GM12878 (cell line): ENCODE data around the gene CACNA1G. TPM values are rescaled to one million over a fixed set of nuclear protein-coding genes. Genes with fewer than 3 reads are reported as not detected.

ENCODE experiments used
- ATAC-seq: fragments of 200-7000 bp; cut with Tn5 transposase; 3 replicates; pipeline ENCODE4 v1.9.1; 2020; ENCODE audit warnings: mild to moderate bottlenecking, moderate library complexity
- BruUV-seq: library from RNA; stranded (reverse); fragments of 400-500 nt; replicated peaks from 2 replicates; lab custom pipeline; 2021; lab: Mats Ljungman, UMichigan
- CTCF ChIA-PET: fragments of 300-600 bp; sonication (Branson Sonifier 250); formaldehyde crosslinking; extraction: SDS; loops from one replicate; lab custom pipeline; 2021; ENCODE audit warnings: inconsistent platforms; lab: Yijun Ruan, JAX
- POLR2A ChIA-PET: fragments of 350-600 bp; formaldehyde crosslinking; extraction: SDS; loops from one replicate; lab custom pipeline; 2021; ENCODE audit warnings: inconsistent platforms; lab: Charles Lee
- RAD21 ChIA-PET: fragments of 300-600 bp; sonication (Branson Sonifier 250); formaldehyde crosslinking; loops from one replicate; lab custom pipeline; 2023; ENCODE audit warnings: antibody characterized with exemption; ENCODE audit not compliant: unreplicated experiment; lab: Charles Lee
- SMC1A ChIA-PET: fragments of 300-600 bp; sonication (Branson Sonifier 250); formaldehyde crosslinking; loops from one replicate; lab custom pipeline; 2023; ENCODE audit not compliant: unreplicated experiment, uncharacterized antibody; lab: Charles Lee
- DNase-seq: peaks from one replicate; pipeline ENCODE4 v3.0.0-alpha.2; 2011; ENCODE audit warnings: low read depth, low spot score
- FAIRE-seq: peaks from 3 replicates; lab custom pipeline; 2011; peaks lifted over from hg19 to GRCh38; lab: Jason Lieb, UNC
- H2AFZ ChIP-seq: 2 replicates; pipeline ENCODE4 v1.6.0; 2011; ENCODE audit warnings: low read depth, low read length, control low read depth; ENCODE audit not compliant: control insufficient read depth
- H3K27ac ChIP-seq: 2 replicates; pipeline ENCODE4 v1.5.1; 2011; ENCODE audit warnings: control low read depth; ENCODE audit not compliant: control insufficient read depth, insufficient read depth
- H3K27me3 ChIP-seq, 2 experiments: replicated peaks in 1 of 2; 2 replicates each; pipeline versions ENCODE4 v1.6.0 to v1.6.1; 2011; ENCODE audit warnings: low read length in 1 of 2; ENCODE audit not compliant: control insufficient read depth in 2 of 2, insufficient read depth in 2 of 2
- H3K36me3 ChIP-seq, 2 experiments: 2 replicates each; pipeline ENCODE4 v1.5.1; 2011; ENCODE audit warnings: low read length in 1 of 2; ENCODE audit not compliant: control insufficient read depth in 2 of 2, insufficient read depth in 2 of 2
- H3K4me1 ChIP-seq: 2 replicates; pipeline ENCODE4 v1.6.1; 2011; ENCODE audit warnings: mild to moderate bottlenecking, low read length, moderate library complexity, mixed read lengths; ENCODE audit not compliant: control insufficient read depth, insufficient read depth
- H3K4me2 ChIP-seq: 2 replicates; pipeline ENCODE4 v1.6.0; 2011; ENCODE audit warnings: control low read depth; ENCODE audit not compliant: control insufficient read depth, insufficient read depth
- H3K4me3 ChIP-seq: fragments of 200-600 bp; sonication (generic); 2 replicates; pipeline ENCODE4 v1.5.1; 2016
- H3K79me2 ChIP-seq: 2 replicates; pipeline ENCODE4 v1.6.0; 2011; ENCODE audit warnings: low read length; ENCODE audit not compliant: control insufficient read depth, insufficient read depth
- H3K9ac ChIP-seq: 2 replicates; pipeline ENCODE4 v1.8.0; 2011; ENCODE audit warnings: low read length, control low read depth, mixed read lengths; ENCODE audit not compliant: control insufficient read depth, insufficient read depth
- H3K9me3 ChIP-seq: replicated peaks from 3 replicates; pipeline ENCODE4 v1.5.1; 2011; ENCODE audit warnings: mild to moderate bottlenecking, low read length; ENCODE audit not compliant: control insufficient read depth, insufficient read depth
- H4K20me1 ChIP-seq: 2 replicates; pipeline ENCODE4 v1.6.0; 2011; ENCODE audit not compliant: control insufficient read depth, insufficient read depth
- BCLAF1 ChIP-seq: fragments of 450-650 bp; IDR thresholded peaks from 2 replicates; pipeline ENCODE4 v1.6.1; 2017; ENCODE audit warnings: antibody characterized with exemption, mild to moderate bottlenecking, moderate library complexity
- BMI1 ChIP-seq: fragments of 450-650 bp; IDR thresholded peaks from 2 replicates; pipeline ENCODE4 v1.6.1; 2016; ENCODE audit warnings: mild to moderate bottlenecking, moderate library complexity, borderline replicate concordance
- CHD1 ChIP-seq: IDR thresholded peaks from 2 replicates; pipeline ENCODE4 v1.6.1; 2012; ENCODE audit warnings: low read depth, low read length, improper control_type of control experiment
- GATAD2B ChIP-seq: fragments of 450-650 bp; conservative IDR thresholded peaks from 2 replicates; pipeline ENCODE4 v1.6.1; 2017; ENCODE audit warnings: low read depth, mild to moderate bottlenecking, moderate library complexity
- HCFC1 ChIP-seq: fragments of 150-350 bp; IDR thresholded peaks from 2 replicates; pipeline ENCODE4 v1.6.1; 2014; ENCODE audit warnings: low read length
- SREBF2 ChIP-seq: IDR thresholded peaks from 2 replicates; pipeline ENCODE4 v1.6.1; 2012; ENCODE audit warnings: mild to moderate bottlenecking, low read length
- TCF3 ChIP-seq: IDR thresholded peaks from 2 replicates; pipeline ENCODE4 v1.6.1; 2012; ENCODE audit warnings: low read depth, mild to moderate bottlenecking, low read length, borderline replicate concordance; ENCODE audit not compliant: insufficient read depth
- ZBTB40 ChIP-seq: fragments of 450-650 bp; IDR thresholded peaks from 2 replicates; pipeline ENCODE4 v1.6.1; 2016; ENCODE audit warnings: mild to moderate bottlenecking, moderate library complexity, borderline replicate concordance
- ZNF207 ChIP-seq: fragments of 450-650 bp; IDR thresholded peaks from 2 replicates; pipeline ENCODE4 v1.6.1; 2014; ENCODE audit warnings: antibody characterized with exemption, mild to moderate bottlenecking, borderline replicate concordance
- ZNF274 ChIP-seq: IDR thresholded peaks from one replicate; pipeline ENCODE4 v1.8.0; 2011; ENCODE audit not compliant: insufficient read length, insufficient read depth
- WGBS: methylation state at CpG from one replicate; pipeline ENCODE4 v1.1.6; 2016; ENCODE audit warnings: low lambda C conversion rate; ENCODE audit not compliant: insufficient replicate concordance, insufficient coverage; ENCODE audit errors: missing lambda C conversion rate; 5-methylcytosine and 5-hydroxymethylcytosine counted together
- in situ Hi-C: fragments of 300-500 bp; cut with MboI; formaldehyde crosslinking; loops from 9 replicates; pipeline ENCODE4 v1.14.3; 2018; ENCODE audit warnings: mixed read lengths
- intact Hi-C: fragments of 100-400 bp; cut with micrococcal nuclease; formaldehyde crosslinking; loops from one replicate; pipeline ENCODE4 v1.14.2; 2022; ENCODE audit not compliant: unreplicated experiment
- polyA plus RNA-seq, 11 experiments: library from polyadenylated mRNA; depleted of rRNA in 4 of 11; unstranded in 6 of 11; stranded (reverse) in 5 of 11; fragments of >200 nt; fragmentation: Nextera tagmentation in 4 of 11; fragmentation: Illumina TruSeq in 1 of 11; extraction: Ambion mirVana in 4 of 11; extraction: Trizol in 1 of 11; gene quantifications; 1 replicate in 1 of 11; 2 replicates in 10 of 11; pipeline versions ENCODE4 v1.2.1 to v1.2.3, GENCODE V29; 2011 to 2016; ENCODE audit warnings: inconsistent platforms in 2 of 11, missing spikeins in 2 of 11, low read depth in 1 of 11
- total RNA-seq, 4 experiments: library from RNA; depleted of rRNA in 3 of 4; stranded (reverse); fragments of >200 nt in 3 of 4; fragmentation: Illumina TruSeq in 1 of 4; extraction: Trizol in 1 of 4; gene quantifications; 2 replicates each; pipeline versions ENCODE4 v1.2.1 to v1.2.3, GENCODE V29; 2013 to 2021
- TF ChIP-seq, protein P1 (sequence below): fragments of 450-650 bp; IDR thresholded peaks from 2 replicates; pipeline ENCODE4 v1.6.1; 2016; ENCODE audit warnings: mild to moderate bottlenecking
- TF ChIP-seq, protein P2 (sequence below): fragments of 450-650 bp; IDR thresholded peaks from 2 replicates; pipeline ENCODE4 v1.6.1; 2018; ENCODE audit warnings: borderline replicate concordance, mild to moderate bottlenecking; ENCODE audit not compliant: partially characterized antibody

CACNA1G gene
- total and polyA plus RNA-seq, 10 of the 15 experiments (the other 5 are each of a cell fraction or from before 2014, with no cell fraction given): 0.03 to 0.15 TPM; not detected in 8

DNA sequence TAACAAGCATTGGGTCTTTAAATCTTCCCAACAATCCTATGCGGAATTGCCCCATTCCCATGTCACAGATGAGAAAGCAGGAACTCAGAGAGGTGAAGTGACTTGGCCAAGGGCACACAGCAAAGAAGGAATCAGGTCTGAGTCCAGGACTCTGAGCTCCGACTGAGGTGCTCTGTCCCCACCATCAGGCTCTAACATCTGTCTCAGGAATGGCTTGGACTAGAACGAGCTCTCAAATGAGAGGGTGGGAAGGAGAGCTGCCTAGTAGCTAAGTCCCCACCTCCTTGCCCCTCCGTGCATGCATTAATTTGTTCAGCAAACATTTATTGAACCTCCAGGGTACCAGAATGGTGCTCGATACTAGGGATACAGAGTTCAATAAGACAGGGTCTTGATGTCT lies 100.8 kb downstream of the CACNA1G start:
- H2AFZ ChIP-seq: no peak overlapping the region; the same call in 1 of the 2 replicates
- no peak overlapping the region for H3K4me3 ChIP-seq
- POLR2A ChIA-PET: interaction anchor here (0.6 kb wide), 1 partner anchor 36 kb away, joined by 5 read pairs; no protein-coding TSS in a partner anchor
- H4K20me1 ChIP-seq: no peaks in the 10 kb centered on the region
- H3K4me2 ChIP-seq: no peak overlapping the region
- H3K4me1 ChIP-seq: no peaks in the 10 kb centered on the region
- no peak for TF ChIP-seq HCFC1
- TF ChIP-seq TCF3: no peak
- TF ChIP-seq, protein P1, sequence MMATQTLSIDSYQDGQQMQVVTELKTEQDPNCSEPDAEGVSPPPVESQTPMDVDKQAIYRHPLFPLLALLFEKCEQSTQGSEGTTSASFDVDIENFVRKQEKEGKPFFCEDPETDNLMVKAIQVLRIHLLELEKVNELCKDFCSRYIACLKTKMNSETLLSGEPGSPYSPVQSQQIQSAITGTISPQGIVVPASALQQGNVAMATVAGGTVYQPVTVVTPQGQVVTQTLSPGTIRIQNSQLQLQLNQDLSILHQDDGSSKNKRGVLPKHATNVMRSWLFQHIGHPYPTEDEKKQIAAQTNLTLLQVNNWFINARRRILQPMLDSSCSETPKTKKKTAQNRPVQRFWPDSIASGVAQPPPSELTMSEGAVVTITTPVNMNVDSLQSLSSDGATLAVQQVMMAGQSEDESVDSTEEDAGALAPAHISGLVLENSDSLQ: no peak
- no peak for TF ChIP-seq BCLAF1
- TF ChIP-seq BMI1: no peak
- TF ChIP-seq CHD1: no peak
- TF ChIP-seq GATAD2B: no peak
- TF ChIP-seq SREBF2: no peak
- no peak for TF ChIP-seq ZNF207
- TF ChIP-seq ZBTB40: no peak
- TF ChIP-seq ZNF274: no peak
- TF ChIP-seq, protein P2, sequence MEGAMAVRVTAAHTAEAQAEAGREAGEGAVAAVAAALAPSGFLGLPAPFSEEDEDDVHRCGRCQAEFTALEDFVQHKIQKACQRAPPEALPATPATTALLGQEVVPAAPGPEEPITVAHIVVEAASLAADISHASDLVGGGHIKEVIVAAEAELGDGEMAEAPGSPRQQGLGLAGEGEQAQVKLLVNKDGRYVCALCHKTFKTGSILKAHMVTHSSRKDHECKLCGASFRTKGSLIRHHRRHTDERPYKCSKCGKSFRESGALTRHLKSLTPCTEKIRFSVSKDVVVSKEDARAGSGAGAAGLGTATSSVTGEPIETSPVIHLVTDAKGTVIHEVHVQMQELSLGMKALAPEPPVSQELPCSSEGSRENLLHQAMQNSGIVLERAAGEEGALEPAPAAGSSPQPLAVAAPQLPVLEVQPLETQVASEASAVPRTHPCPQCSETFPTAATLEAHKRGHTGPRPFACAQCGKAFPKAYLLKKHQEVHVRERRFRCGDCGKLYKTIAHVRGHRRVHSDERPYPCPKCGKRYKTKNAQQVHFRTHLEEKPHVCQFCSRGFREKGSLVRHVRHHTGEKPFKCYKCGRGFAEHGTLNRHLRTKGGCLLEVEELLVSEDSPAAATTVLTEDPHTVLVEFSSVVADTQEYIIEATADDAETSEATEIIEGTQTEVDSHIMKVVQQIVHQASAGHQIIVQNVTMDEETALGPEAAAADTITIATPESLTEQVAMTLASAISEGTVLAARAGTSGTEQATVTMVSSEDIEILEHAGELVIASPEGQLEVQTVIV: no peak
- RAD21 ChIA-PET: no interaction called here
- H3K9me3 ChIP-seq: no peaks in the 10 kb centered on the region
- in situ Hi-C loops: no loop called here
- no peak overlapping the region for H3K9ac ChIP-seq
- SMC1A ChIA-PET: interaction anchor here (0.7 to 1.4 kb wide), 3 partner anchors 10 to 36 kb away, joined by 3 read pairs; no protein-coding TSS in a partner anchor
- WGBS: 51% methylated on average over 5 of the region's 5 CpGs
- intact Hi-C loops: no loop called here
- H3K27ac ChIP-seq: no peak overlapping the region
- DNase-seq: no peak
- no peaks in the 10 kb centered on the region for H3K79me2 ChIP-seq
- no peaks in the 10 kb centered on the region for H3K36me3 ChIP-seq
- no peak for ATAC-seq
- CTCF ChIA-PET: interaction anchor here (0.6 to 1.7 kb wide), 3 partner anchors 14 to 44 kb away, joined by 3 to 5 read pairs (median 3); no protein-coding TSS in a partner anchor
- FAIRE-seq: no peak
- H3K27me3 ChIP-seq: no peaks in the 10 kb centered on the region
- no TSS peak for BruUV-seq
